GM12878 (cell line): Measurements from ENCODE around the gene PLOD2.

Experiments
- BACH1 ChIP-seq: fragments of 450-650 bp; IDR thresholded peaks from 2 replicates; pipeline ENCODE4 v1.6.1; 2017; ENCODE audit warnings: mild to moderate bottlenecking, borderline replicate concordance
- CBX3 ChIP-seq: fragments of 200-600 bp; sonication (generic); IDR thresholded peaks from 2 replicates; pipeline ENCODE4 v1.6.1; 2016; ENCODE audit warnings: low read depth, borderline replicate concordance
- CEBPB ChIP-seq, 2 experiments: fragments of 150-350 bp in 1 of 2; IDR thresholded peaks; 2 replicates each; pipeline ENCODE4 v1.6.1; 2012 to 2014; ENCODE audit warnings: low read depth in 2 of 2, low read length in 2 of 2, borderline replicate concordance in 1 of 2, inconsistent platforms in 1 of 2
- CTCF ChIP-seq, 3 experiments: IDR thresholded peaks in 2 of 3; conservative IDR thresholded peaks in 1 of 3; 2 replicates each; pipeline ENCODE4 v1.5.1; 2011; ENCODE audit warnings: low read depth in 3 of 3, low read length in 3 of 3, mild to moderate bottlenecking in 3 of 3, control low read depth in 2 of 3, moderate library complexity in 2 of 3, inconsistent platforms in 1 of 3, mixed read lengths in 1 of 3; ENCODE audit not compliant: control insufficient read depth in 2 of 3, insufficient read depth in 1 of 3; ENCODE audit errors: extremely low read depth in 1 of 3
- EZH2 ChIP-seq: IDR thresholded peaks from 2 replicates; pipeline ENCODE4 v1.6.1; 2012; ENCODE audit warnings: low read depth, mild to moderate bottlenecking, control low read depth, inconsistent platforms, low read length, borderline replicate concordance; ENCODE audit not compliant: control insufficient read depth
- GABPA ChIP-seq: IDR thresholded peaks from 2 replicates; pipeline ENCODE4 v1.6.1; 2014; ENCODE audit warnings: antibody characterized with exemption, low read depth, mild to moderate bottlenecking, inconsistent platforms
- HSF1 ChIP-seq: fragments of 150-350 bp; IDR thresholded peaks from 2 replicates; pipeline ENCODE4 v1.6.1; 2014; ENCODE audit warnings: mild to moderate bottlenecking, low read depth, low read length
- JUNB ChIP-seq: IDR thresholded peaks from 2 replicates; pipeline ENCODE4 v1.6.1; 2016; ENCODE audit warnings: antibody characterized with exemption, mild to moderate bottlenecking
- MYC ChIP-seq: IDR thresholded peaks from 2 replicates; pipeline ENCODE4 v1.6.1; 2011; ENCODE audit warnings: mild to moderate bottlenecking, low read length, moderate library complexity, inconsistent platforms; ENCODE audit not compliant: insufficient read depth, insufficient replicate concordance, insufficient read length, severe bottlenecking
- PKNOX1 ChIP-seq: fragments of 450-650 bp; IDR thresholded peaks from 2 replicates; pipeline ENCODE4 v1.6.1; 2016; ENCODE audit warnings: mild to moderate bottlenecking
- SP1 ChIP-seq: IDR thresholded peaks from one replicate; pipeline ENCODE4 v1.6.1; 2011; ENCODE audit warnings: low read depth, low read length
- SRF ChIP-seq, 2 experiments: IDR thresholded peaks; 2 replicates each; pipeline ENCODE4 v1.6.1; 2011; ENCODE audit warnings: low read depth in 2 of 2, low read length in 2 of 2, mild to moderate bottlenecking in 1 of 2, moderate library complexity in 1 of 2
- TF ChIP-seq, protein P1 (sequence below): fragments of 450-650 bp; IDR thresholded peaks from 2 replicates; pipeline ENCODE4 v1.6.1; 2016; ENCODE audit warnings: mild to moderate bottlenecking, moderate library complexity, borderline replicate concordance

- TF ChIP-seq JUNB (no peak), GABPA (no peak), HSF1 (no peak), CTCF (IDR thresholded peaks at IDR 0.05 in 2 of 3, conservative IDR thresholded peaks at IDR 0.05 in 1 of 3; ENCODE audit: control insufficient read depth in 2 of 3, extremely low read depth in 1 of 3, insufficient read depth in 1 of 3, low read depth in 3 of 3, low read length in 3 of 3) (no peak), EZH2 (no peak), CBX3 (no peak), MYC (no peak), PKNOX1 (no peak), SRF (IDR thresholded peaks at IDR 0.05; ENCODE audit: low read depth in 2 of 2, low read length in 2 of 2) (no peak), CEBPB (IDR thresholded peaks at IDR 0.05; ENCODE audit: borderline replicate concordance in 1 of 2, low read depth in 2 of 2, low read length in 2 of 2) (no peak), BACH1 (no peak), SP1 (no peak)
- TF ChIP-seq, protein P1, sequence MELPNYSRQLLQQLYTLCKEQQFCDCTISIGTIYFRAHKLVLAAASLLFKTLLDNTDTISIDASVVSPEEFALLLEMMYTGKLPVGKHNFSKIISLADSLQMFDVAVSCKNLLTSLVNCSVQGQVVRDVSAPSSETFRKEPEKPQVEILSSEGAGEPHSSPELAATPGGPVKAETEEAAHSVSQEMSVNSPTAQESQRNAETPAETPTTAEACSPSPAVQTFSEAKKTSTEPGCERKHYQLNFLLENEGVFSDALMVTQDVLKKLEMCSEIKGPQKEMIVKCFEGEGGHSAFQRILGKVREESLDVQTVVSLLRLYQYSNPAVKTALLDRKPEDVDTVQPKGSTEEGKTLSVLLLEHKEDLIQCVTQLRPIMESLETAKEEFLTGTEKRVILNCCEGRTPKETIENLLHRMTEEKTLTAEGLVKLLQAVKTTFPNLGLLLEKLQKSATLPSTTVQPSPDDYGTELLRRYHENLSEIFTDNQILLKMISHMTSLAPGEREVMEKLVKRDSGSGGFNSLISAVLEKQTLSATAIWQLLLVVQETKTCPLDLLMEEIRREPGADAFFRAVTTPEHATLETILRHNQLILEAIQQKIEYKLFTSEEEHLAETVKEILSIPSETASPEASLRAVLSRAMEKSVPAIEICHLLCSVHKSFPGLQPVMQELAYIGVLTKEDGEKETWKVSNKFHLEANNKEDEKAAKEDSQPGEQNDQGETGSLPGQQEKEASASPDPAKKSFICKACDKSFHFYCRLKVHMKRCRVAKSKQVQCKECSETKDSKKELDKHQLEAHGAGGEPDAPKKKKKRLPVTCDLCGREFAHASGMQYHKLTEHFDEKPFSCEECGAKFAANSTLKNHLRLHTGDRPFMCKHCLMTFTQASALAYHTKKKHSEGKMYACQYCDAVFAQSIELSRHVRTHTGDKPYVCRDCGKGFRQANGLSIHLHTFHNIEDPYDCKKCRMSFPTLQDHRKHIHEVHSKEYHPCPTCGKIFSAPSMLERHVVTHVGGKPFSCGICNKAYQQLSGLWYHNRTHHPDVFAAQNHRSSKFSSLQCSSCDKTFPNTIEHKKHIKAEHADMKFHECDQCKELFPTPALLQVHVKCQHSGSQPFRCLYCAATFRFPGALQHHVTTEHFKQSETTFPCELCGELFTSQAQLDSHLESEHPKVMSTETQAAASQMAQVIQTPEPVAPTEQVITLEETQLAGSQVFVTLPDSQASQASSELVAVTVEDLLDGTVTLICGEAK = no peak
These were observed 17.2 kb upstream of the PLOD2 start for GRCh38 chr3:146178006-146178689.
